ENCODE results near the gene KLC3.
A peak's percentile ranks its signal among the peaks of the same experiment; 100 is the strongest.
"Not testable (repeated sequence)": the region's sequence is repeated elsewhere in the genome, so short reads cannot be mapped to it uniquely, and the experiment has no call there.

The KLC3 gene

DNA sequence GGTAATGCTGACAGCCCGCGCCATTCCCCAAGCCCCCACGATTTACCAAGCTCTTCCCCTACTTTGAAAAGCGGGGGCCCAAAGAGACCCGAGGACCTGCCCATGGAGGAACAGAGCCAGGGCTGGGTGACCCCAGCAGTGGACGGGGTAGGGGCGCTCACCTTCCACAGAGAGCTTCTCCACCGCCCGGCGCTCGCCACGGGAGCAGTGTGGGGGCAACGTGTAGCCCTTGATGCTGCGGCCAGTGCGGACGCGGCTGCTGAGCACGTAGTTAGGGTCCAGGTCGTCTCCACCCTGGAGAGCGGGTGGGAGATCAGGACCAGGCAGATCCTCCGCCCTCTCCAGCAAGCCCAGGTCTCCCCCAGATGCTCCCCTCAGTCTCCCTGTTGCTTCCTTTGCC, 25.2 kb upstream of the KLC3 start:
- no peak for DNase-seq

DNA sequence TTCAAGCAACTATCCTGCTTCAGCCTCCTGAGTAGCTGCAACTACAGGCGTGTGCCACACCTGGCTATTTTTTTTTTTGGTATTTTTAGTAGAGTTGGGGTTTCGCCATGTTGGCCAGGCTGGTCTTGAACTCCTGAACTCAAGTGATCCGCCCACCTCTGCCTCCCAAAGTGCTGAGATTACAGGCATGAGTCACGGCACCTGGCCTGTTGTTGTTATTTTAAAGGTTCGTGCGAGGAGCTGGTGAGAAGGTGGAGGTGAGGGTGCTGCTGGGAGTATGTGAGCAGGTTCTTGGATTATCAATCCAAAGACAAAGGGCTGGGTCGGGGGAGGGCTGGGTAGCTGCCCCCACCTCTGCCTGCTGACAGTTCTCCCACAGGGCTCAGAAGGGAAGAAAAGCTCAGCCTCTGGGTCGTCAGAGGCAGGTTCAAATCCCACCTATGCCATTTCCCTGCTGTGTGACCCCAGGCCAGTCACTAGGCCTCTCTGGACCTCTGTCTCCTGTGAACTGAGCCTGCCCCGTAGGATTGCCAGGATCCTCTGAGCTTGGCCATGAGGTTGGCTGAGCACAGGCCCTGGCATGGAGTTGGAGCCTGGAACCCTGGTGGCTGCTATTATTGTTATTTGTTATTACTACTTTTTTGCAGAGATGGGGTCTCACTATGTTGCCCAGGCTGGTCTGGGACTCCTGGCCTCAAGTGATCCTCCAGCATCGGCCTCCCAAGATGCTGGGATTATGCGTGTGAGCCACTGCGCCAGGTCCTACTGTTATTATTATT, 19.4 kb upstream of the KLC3 start:
- DNase-seq: no peak

- DNase-seq: no peak
Measured at GRCh38 chr19:45321848-45322247, 18.7 kb upstream of the KLC3 start.

DNA sequence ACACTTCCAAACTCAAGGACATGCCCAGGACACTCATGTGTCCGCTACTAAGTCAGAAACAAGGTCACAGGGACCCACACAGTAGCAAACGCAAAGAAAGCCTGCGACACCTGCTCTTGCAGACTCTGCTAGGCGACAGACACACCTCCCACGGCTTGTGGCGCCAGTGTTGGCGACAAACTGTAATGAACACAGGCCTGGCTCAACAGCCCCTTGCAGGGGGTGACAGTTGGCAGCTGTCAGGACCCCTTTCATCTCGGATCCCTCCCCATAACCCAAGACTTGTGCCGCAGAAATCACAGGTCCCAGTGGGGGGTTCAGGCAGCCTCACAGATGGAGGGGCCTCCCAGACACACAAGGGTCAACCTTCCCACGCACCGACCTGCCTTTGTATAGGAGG, 18.2 kb upstream of the KLC3 start:
- no peak for DNase-seq

DNA sequence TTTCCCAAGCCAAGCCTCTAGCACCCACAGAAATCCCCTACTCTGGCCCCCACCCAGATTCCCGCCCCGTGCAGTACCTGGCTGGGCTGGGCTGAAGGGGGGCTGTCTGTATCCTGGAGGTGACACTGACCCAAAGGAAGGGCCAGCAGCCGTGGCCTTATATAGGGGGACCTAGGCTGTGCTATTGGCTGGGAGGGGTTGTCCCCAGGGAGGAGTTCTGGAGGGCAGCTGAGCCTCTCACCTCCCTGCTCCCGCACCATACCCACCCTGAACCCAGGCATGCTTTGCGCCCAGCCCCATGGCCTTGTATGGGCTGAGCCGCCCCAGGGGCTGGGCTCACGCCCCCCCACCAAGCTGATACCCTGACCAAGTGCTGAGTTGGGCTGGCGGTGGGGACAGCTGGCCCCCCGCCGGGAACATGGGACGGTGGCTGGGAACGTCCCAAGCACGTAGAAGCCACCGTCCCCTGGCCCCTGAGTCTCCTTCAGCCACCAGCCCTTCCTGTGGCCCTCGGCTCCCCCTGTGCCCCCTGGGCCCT, 17.7 kb upstream of the KLC3 start, which contains the start of gene CKM:
Gene CKM, minus strand, starts transcription at position 132 of the 538 bp plus-strand sequence. CDS start 3,162 bp downstream, outside the sequence.
- no peak for DNase-seq

- peak in 4 of 56 donors; percentile 2 to 27 (median 14) for DNase-seq
Measured at GRCh38 chr19:45323671-45324081, 16.9 kb upstream of the KLC3 start.

- DNase-seq: no peak
Measured at GRCh38 chr19:45324349-45324907, 16.1 kb upstream of the KLC3 start.

DNA sequence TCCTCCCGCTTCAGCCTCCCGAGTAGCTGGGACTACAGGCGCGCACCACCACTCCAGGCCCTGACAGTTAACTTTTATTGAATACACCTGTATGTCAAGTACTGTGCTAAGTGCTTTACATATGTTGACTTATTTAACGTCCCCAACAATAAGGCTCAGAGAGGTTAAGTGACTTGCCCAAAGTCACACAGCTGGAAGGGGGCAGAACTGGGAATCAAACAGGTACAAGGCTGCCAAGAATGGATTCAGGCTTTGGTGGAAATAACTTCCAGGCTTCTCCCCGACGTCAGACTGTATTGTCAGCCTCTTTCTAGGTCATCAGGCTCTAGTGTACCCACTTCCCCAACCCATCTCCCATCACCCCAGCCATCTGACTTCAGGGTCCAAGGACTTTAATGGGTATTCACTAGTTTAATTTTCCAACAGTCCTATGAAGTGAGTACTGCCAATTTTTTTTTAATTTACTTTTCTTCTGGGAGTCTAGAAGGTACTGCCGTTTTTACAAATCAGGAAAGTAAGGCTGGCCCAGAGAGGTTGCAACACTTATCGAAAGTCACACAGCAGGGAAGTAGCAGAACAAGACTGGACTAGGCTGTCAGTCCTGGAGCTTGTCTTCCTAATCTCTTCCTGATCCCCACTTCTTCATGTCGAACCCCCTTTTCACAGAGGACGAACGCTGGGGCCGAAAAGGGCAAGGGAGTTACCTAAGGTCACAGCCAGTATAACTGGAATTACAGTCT, 13.0 kb upstream of the KLC3 start:
- no peak for DNase-seq

- no peak for DNase-seq
Measured at GRCh38 chr19:45331411-45331810, 9.1 kb upstream of the KLC3 start.

DNA sequence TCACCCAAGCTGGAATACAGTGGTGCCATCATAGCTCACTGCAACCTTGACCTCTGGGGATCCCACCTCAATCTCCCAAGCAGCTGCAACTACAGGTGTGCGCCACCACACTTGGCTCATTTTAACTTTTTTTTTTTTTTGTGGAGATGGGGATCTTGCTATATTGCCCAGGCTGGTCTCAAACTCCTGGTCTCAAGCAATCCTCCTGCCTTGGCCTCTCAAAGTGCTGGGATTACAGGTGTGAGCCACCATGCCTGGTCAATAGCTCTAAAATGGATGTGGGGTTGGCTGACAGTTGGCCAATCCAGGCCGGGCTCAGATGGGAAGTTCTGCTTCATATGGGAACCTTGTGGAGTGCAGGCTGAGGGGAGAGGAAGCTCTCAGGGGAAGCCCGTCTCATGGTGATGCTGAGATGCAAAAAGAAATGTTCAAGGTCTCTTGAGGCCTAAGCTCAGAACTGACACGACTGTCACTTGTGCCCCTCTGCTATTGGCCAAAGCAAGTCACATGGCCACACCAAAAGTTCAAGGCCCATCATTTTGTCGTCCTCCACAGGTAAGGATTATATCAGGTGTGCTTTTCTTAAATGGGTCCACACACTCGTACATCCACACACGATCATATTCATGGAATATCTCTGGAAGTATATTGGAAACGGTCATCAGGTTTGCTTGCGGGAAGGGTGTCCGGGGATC, 6.8 kb upstream of the KLC3 start:
- DNase-seq: no peak

- DNase-seq: not testable (repeated sequence)
Measured at GRCh38 chr19:45334881-45335280, 5.7 kb upstream of the KLC3 start.

GRCh38 chr19:45336696-45337251, 3.8 kb upstream of the KLC3 start:
- DNase-seq: no peak

DNA sequence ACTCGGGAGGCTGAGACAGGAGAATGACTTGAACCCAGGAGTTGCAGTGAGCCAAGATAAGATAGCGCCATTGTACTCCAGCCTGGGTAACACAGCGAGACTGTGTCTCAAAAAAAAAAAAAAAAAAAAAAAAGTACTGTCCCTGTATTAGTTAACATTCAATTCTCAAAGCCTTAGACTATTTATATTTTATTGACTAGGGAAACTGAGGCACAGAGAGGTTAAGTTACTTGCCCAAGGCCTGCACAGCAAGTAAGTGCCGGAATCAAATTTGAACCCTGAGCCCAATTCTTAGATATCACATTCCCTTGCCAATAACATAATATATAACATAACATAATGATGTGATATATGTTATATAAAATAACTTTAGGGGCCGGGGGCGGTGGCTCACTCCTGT, 921 bp upstream of the KLC3 start:
- no peak for DNase-seq

DNA sequence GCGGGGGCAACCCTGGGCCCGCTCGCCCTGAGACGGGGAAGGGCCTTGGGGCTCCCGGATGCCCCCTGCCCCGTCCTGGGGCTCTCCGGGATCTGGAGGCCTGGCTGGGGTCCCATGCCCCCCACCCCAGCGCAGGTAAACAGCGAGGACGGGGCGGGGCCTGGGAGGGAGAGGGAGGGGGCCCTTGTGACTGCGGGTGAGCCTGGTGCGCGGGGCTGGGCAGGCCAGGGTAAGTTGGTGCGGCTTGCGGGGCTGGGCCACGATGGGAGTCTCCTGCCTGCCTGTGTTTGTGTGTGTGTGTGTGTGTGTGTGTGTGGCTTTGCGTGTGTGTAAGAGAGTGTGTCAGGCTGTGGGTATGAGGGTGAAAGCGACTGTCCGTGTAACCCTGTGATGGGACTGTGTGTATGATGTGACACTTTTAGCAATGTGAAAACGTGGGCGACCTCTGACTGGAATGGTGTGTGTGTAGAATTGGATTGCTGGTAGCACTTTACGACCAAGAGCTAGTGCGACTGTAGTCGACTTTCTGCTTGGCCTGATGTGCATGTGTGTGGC, 426 bp downstream of the KLC3 start:
- DNase-seq: no peak

DNA sequence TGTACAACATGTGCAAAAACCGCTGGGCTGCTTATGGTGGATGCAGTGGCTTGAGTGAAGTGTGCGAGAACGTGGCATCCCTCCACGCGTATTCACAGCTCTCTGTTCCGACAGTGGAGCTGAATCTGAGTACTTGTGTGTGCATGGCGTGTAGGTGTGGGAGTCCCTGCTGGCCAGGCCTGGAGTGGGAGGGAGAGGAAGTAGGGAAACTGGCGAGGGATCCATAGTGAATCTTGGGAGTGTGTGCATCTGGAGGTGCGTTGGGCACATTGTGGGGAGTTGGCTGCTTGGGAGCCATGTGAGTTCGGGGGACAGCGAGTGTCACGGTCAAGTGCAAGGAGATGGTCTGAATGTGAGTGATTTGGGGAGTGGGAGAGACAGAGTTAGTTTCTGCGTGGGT, 2.4 kb downstream of the KLC3 start:
- DNase-seq: no peak

DNA sequence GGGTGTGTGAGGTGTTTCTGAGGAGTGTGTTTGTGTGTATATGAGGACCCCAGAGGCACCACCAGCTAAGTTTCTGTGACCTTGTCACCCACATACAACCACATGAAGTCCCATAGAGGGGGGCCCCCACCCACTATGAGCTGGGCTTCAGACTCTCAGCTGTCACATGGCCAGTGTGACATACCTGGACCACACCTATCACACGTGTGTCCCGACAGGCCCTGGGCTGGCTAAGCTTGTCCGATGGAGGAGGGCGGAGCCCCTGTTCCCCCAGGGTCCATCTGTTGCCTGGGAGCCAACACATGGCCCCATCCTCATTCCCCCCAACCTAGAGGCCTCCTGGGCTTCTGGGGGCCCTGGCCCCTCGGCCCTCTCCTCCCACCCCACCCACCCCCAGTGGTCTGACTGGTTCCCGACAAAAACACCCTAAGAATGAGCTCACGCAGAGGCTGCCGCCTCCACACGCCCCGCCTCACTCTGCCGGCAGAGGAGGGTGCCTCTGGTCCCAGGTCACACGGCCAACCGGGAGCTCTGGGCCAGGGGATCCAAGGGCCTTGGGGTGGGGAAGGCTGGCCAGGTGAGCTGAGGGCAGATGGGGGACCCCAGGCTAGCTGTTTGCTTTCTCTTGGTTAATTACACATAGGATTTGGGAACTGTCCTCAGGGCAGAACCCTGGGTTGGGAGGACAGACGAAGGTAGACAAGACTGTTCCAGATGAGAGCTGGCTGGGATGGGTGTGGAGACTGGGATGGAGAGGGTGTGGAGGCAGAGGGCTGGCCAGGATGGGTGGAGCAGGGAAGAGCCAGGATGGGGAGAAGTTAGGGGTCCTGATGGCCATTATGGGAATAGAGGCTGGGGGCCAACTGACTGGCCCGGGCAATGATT, 4.3 kb downstream of the KLC3 start:
- no peak for DNase-seq

- no peak for DNase-seq
Measured at GRCh38 chr19:45345506-45345860, 4.9 kb downstream of the KLC3 start.

DNA sequence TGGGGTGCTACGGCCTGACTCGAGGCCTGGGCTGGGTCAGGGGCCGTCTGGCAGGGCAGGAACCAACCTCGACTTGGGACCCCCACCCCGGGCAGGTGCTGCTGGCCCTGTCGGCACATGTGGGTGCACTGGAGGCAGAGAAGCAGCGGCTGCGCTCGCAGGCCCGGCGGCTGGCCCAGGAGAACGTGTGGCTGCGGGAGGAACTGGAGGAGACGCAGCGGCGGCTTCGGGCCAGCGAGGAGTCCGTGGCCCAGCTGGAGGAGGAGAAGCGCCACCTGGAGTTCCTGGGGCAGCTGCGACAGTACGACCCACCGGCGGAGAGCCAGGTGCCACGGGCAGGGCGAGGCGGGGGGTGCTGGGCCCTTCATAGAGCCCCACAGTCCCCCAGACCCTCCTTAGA, 5.9 kb downstream of the KLC3 start:
- no peak for DNase-seq

DNA sequence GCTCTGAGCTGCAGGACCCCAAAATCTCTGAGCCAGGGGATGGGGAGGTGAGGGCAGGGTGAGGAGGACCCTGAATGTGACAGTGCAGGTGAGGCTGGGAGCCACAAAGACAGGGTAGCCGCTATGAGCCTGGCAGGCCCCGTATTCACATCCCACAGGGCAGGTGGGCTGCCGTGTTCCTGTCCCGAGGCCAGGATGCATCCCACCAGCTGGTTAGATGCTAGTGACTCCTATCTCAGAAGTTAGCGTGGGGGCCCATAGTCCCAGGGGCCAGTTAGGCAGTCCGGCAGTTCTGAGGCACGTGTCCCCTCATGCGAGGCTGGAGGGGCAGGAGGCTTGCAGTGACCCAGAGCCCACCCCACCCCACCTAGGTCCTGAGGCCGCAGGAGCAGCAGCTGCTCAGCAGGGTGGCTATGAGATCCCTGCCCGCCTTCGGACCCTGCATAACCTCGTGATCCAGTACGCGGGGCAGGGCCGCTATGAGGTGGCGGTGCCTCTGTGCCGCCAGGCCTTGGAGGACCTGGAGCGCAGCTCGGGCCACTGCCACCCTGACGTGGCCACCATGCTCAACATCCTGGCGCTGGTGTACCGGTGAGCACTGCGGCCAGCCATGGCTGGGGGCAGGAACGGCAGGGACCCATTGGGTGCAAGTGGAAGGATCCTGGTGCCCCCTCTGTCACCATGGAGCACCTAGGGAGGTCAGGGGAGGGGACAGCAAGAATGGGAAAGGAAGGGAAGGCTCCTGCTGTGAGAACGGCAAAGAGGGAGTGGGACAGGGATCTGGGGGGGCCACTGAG, 7.2 kb downstream of the KLC3 start:
- no peak for DNase-seq
